H9 (cell line): Measurements from ENCODE around the gene ZNF319. TPM values are rescaled to one million over a fixed set of nuclear protein-coding genes. Genes with fewer than 3 reads are reported as not detected.

Source experiments
- DNase-seq: peaks from one replicate; pipeline ENCODE4 v3.0.0-alpha.2; 2017
- H2AFZ ChIP-seq: one replicate; pipeline ENCODE4 v1.6.1; 2013; ENCODE audit warnings: mild to moderate bottlenecking, low read length, control low read depth, moderate library complexity
- H2AK5ac ChIP-seq: 2 replicates; pipeline ENCODE4 v1.6.1; 2013; ENCODE audit warnings: low read length, control low read depth, mixed read lengths; ENCODE audit not compliant: insufficient read length
- H2BK120ac ChIP-seq: one replicate; pipeline ENCODE4 v1.6.1; 2013; ENCODE audit warnings: low read depth, mild to moderate bottlenecking, low read length, control low read depth, inconsistent platforms; ENCODE audit not compliant: poor library complexity, severe bottlenecking
- H2BK12ac ChIP-seq: 2 replicates; pipeline ENCODE4 v1.6.1; 2013; ENCODE audit warnings: low read length, control low read depth, mixed read lengths, low read depth; ENCODE audit not compliant: insufficient read length
- H2BK15ac ChIP-seq: 2 replicates; pipeline ENCODE4 v1.6.1; 2013; ENCODE audit warnings: low read depth, low read length, control low read depth
- H2BK20ac ChIP-seq: one replicate; pipeline ENCODE4 v1.6.1; 2013; ENCODE audit warnings: low read depth, mild to moderate bottlenecking, low read length, control low read depth, inconsistent platforms; ENCODE audit not compliant: poor library complexity, severe bottlenecking
- H2BK5ac ChIP-seq: 2 replicates; pipeline ENCODE4 v1.6.1; 2013; ENCODE audit warnings: low read length, control low read depth, mixed read lengths; ENCODE audit not compliant: insufficient read length
- H3K14ac ChIP-seq: 2 replicates; pipeline ENCODE4 v1.6.1; 2013; ENCODE audit warnings: low read length, control low read depth; ENCODE audit not compliant: insufficient read depth
- H3K18ac ChIP-seq: 2 replicates; pipeline ENCODE4 v1.6.1; 2013; ENCODE audit warnings: low read depth, mild to moderate bottlenecking, mixed read lengths, low read length, control low read depth; ENCODE audit not compliant: insufficient read length
- H3K23ac ChIP-seq: 2 replicates; pipeline ENCODE4 v1.6.1; 2013; ENCODE audit warnings: low read length, control low read depth, mixed read lengths, low read depth; ENCODE audit not compliant: insufficient read length
- H3K23me2 ChIP-seq: 2 replicates; pipeline ENCODE4 v1.6.1; 2013; ENCODE audit warnings: low read depth, mild to moderate bottlenecking, mixed read lengths, low read length, control low read depth; ENCODE audit not compliant: insufficient read length, poor library complexity, severe bottlenecking
- H3K27ac ChIP-seq: 2 replicates; pipeline ENCODE4 v1.5.1; 2013; ENCODE audit warnings: low read length, control low read depth, mixed read lengths, low read depth; ENCODE audit not compliant: insufficient read length
- H3K27me3 ChIP-seq: 2 replicates; pipeline ENCODE4 v1.6.1; 2013; ENCODE audit warnings: low read length, control low read depth, inconsistent platforms; ENCODE audit not compliant: insufficient read depth
- H3K4ac ChIP-seq: 2 replicates; pipeline ENCODE4 v1.6.1; 2013; ENCODE audit warnings: low read depth, mild to moderate bottlenecking, control low read depth, inconsistent platforms, low read length, moderate library complexity
- H3K4me1 ChIP-seq: 2 replicates; pipeline ENCODE4 v1.6.1; 2013; ENCODE audit warnings: low read length, control low read depth, inconsistent platforms; ENCODE audit not compliant: insufficient read depth
- H3K4me2 ChIP-seq: 2 replicates; pipeline ENCODE4 v1.6.1; 2013; ENCODE audit warnings: low read length, control low read depth, mixed read lengths; ENCODE audit not compliant: insufficient read length, insufficient read depth
- H3K56ac ChIP-seq: 2 replicates; pipeline ENCODE4 v1.6.1; 2013; ENCODE audit warnings: low read depth, mild to moderate bottlenecking, mixed read lengths, low read length, control low read depth; ENCODE audit not compliant: insufficient read length
- H3K79me1 ChIP-seq: 2 replicates; pipeline ENCODE4 v1.6.1; 2013; ENCODE audit warnings: low read depth, mild to moderate bottlenecking, moderate library complexity, low read length, control low read depth, inconsistent platforms; ENCODE audit not compliant: insufficient read depth, poor library complexity, severe bottlenecking
- H3K79me2 ChIP-seq: 2 replicates; pipeline ENCODE4 v1.6.1; 2013; ENCODE audit warnings: low read length, control low read depth, inconsistent platforms; ENCODE audit not compliant: insufficient read depth
- H3K9ac ChIP-seq: 2 replicates; pipeline ENCODE4 v1.6.1; 2013; ENCODE audit warnings: low read length, control low read depth, mixed read lengths; ENCODE audit not compliant: insufficient read length; ENCODE audit errors: extremely low read depth
- H3K9me3 ChIP-seq: one replicate; pipeline ENCODE4 v1.6.1; 2013; ENCODE audit warnings: low read depth, low read length, inconsistent platforms; ENCODE audit not compliant: control insufficient read depth
- H3T11ph ChIP-seq: one replicate; pipeline ENCODE4 v1.6.1; 2013; ENCODE audit warnings: mild to moderate bottlenecking, low read length, control low read depth, inconsistent platforms
- H4K20me1 ChIP-seq: one replicate; pipeline ENCODE4 v1.6.1; 2013; ENCODE audit not compliant: control insufficient read depth, insufficient read length, insufficient read depth
- H4K5ac ChIP-seq: 2 replicates; pipeline ENCODE4 v1.6.1; 2013; ENCODE audit warnings: low read depth, mild to moderate bottlenecking, mixed read lengths, low read length, control low read depth; ENCODE audit not compliant: insufficient read length
- H4K8ac ChIP-seq: replicated peaks from 2 replicates; pipeline ENCODE4 v1.6.1; 2013; ENCODE audit warnings: low read length, control low read depth, mixed read lengths, low read depth; ENCODE audit not compliant: insufficient read length
- H4K91ac ChIP-seq: 2 replicates; pipeline ENCODE4 v1.6.1; 2013; ENCODE audit warnings: low read depth, mild to moderate bottlenecking, moderate library complexity, mixed read lengths, low read length, control low read depth; ENCODE audit not compliant: insufficient read length
- H3K27ac Mint-ChIP-seq, 3 experiments: 2 replicates in 2 of 3; 3 replicates in 1 of 3; pipeline ENCODE4 v1.8.0; 2020 to 2021; ENCODE audit warnings: mixed read lengths in 3 of 3, mild to moderate bottlenecking in 1 of 3, moderate library complexity in 1 of 3
- H3K27me3 Mint-ChIP-seq: 2 replicates; pipeline ENCODE4 v1.8.0; 2021; ENCODE audit warnings: low read depth, mild to moderate bottlenecking, moderate library complexity, mixed read lengths
- H3K36me3 Mint-ChIP-seq, 3 experiments: 2 replicates in 2 of 3; 3 replicates in 1 of 3; pipeline ENCODE4 v1.8.0; 2020 to 2021; ENCODE audit warnings: low read depth in 3 of 3, mixed read lengths in 3 of 3; ENCODE audit not compliant: insufficient read depth in 1 of 3
- H3K4me1 Mint-ChIP-seq, 2 experiments: 2 replicates each; pipeline ENCODE4 v1.8.0; 2020; ENCODE audit warnings: mixed read lengths in 2 of 2
- H3K4me3 Mint-ChIP-seq, 2 experiments: 2 replicates in 1 of 2; 3 replicates in 1 of 2; pipeline ENCODE4 v1.8.0; 2020 to 2021; ENCODE audit warnings: mild to moderate bottlenecking in 2 of 2, mixed read lengths in 2 of 2, moderate library complexity in 1 of 2
- H3K9me3 Mint-ChIP-seq, 2 experiments: 2 replicates in 1 of 2; 3 replicates in 1 of 2; pipeline ENCODE4 v1.8.0; 2020; ENCODE audit warnings: mild to moderate bottlenecking in 2 of 2, mixed read lengths in 2 of 2, moderate library complexity in 1 of 2
- WGBS: extraction: QIAGEN DNeasy Blood & Tissue Kit; methylation state at CpG from one replicate; pipeline ENCODE4 v1.1.7; 2013; ENCODE audit warnings: missing lambda C conversion rate, low lambda C conversion rate, mixed read lengths; ENCODE audit not compliant: insufficient read length; ENCODE audit errors: extremely low coverage; 5-methylcytosine and 5-hydroxymethylcytosine counted together
- total RNA-seq: library from RNA; stranded (reverse); gene quantifications from 2 replicates; pipeline ENCODE4 v1.2.1, GENCODE V29; 2021
- TF ChIP-seq, protein P1 (sequence below): fragments of 200-600 bp; sonication (generic); conservative IDR thresholded peaks from 3 replicates; pipeline ENCODE4 v1.8.0; 2021; ENCODE audit warnings: antibody characterized with exemption, mild to moderate bottlenecking

ZNF319 gene
- total RNA-seq, 1 experiment from 2014 or later: 5.6 TPM

DNA sequence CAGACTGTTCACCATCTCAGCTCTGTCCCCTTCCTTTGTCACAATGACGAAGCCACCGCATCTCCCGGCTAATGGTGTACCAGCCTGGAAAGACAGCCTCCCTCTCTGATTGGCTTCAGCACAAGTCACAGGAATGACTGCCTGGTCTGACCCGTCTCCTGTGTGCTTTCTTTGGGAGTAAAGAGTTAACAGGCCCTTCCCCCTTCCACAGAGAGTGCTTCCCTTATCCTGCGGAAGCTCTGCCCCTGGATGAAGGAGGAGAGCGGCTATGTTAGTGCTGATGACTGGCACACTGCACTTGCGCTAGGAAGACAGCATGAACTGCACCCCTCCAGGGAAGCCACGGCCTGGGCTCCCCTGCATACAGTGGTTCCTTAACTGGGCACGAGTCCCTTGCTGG is 12.0 kb upstream of the ZNF319 start:
- Histone ChIP-seq H3K9me3 (no peaks in the 10 kb centered on the region), H4K5ac (no peak overlapping the region), H3K4me1 (no peaks in the 10 kb centered on the region), H2AK5ac (no peak overlapping the region), H4K8ac (no peak overlapping the region), H3K23ac (no peak overlapping the region), H3K4me2 (no peak overlapping the region), H2BK15ac (no peak overlapping the region), H3T11ph (no peak overlapping the region), H3K18ac (no peak overlapping the region), H2BK20ac (no peak overlapping the region), H3K23me2 (no peaks in the 10 kb centered on the region), H3K14ac (no peak overlapping the region), H3K79me1 (no peaks in the 10 kb centered on the region), H4K91ac (no peak overlapping the region), H2AFZ (no peak overlapping the region), H3K79me2 (no peaks in the 10 kb centered on the region), H4K20me1 (no peaks in the 10 kb centered on the region), H2BK120ac (no peak overlapping the region), H3K56ac (no peak overlapping the region), H3K27me3 (no peaks in the 10 kb centered on the region), H3K27ac (no peak overlapping the region), H2BK12ac (no peak overlapping the region), H2BK5ac (no peak overlapping the region), H3K9ac (no peak overlapping the region), H3K4ac (no peak overlapping the region)
- H3K27me3 Mint-ChIP-seq: no peaks in the 10 kb centered on the region
- TF ChIP-seq, protein P1, sequence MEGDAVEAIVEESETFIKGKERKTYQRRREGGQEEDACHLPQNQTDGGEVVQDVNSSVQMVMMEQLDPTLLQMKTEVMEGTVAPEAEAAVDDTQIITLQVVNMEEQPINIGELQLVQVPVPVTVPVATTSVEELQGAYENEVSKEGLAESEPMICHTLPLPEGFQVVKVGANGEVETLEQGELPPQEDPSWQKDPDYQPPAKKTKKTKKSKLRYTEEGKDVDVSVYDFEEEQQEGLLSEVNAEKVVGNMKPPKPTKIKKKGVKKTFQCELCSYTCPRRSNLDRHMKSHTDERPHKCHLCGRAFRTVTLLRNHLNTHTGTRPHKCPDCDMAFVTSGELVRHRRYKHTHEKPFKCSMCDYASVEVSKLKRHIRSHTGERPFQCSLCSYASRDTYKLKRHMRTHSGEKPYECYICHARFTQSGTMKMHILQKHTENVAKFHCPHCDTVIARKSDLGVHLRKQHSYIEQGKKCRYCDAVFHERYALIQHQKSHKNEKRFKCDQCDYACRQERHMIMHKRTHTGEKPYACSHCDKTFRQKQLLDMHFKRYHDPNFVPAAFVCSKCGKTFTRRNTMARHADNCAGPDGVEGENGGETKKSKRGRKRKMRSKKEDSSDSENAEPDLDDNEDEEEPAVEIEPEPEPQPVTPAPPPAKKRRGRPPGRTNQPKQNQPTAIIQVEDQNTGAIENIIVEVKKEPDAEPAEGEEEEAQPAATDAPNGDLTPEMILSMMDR: no peak
- H3K9me3 Mint-ChIP-seq: no peaks in the 10 kb centered on the region
- DNase-seq: no peak
- peaks cover 22 to 25% of the 10 kb centered on the region in 2 experiments for H3K4me1 Mint-ChIP-seq
- H3K27ac Mint-ChIP-seq: peak overlapping the region in 2 of 3 experiments; percentile 23 to 71; a peak in 2 of 7 replicates
- peaks cover 10 to 39% (median 15%) of the 10 kb centered on the region in 3 experiments; a peak in 6 of 7 replicates for H3K36me3 Mint-ChIP-seq
- H3K4me3 Mint-ChIP-seq: no peak overlapping the region
- no CpG with 5 or more reads among the region's 9 CpGs for WGBS
